Measurements from ENCODE around the gene ESRRG. TPM values are rescaled to one million over a fixed set of nuclear protein-coding genes. Genes with fewer than 3 reads are reported as not detected.

The ESRRG gene
- total RNA-seq, 1 donor, result 0.18 TPM

GRCh38 chr1:216665856-216666255 lies 57.4 kb downstream of the ESRRG start:
- no peak for TF ChIP-seq CTCF (IDR thresholded peaks at IDR 0.05; ENCODE audit: insufficient read depth, low read length)
- DNase-seq (ENCODE audit: low read depth), result no peak
- no peak overlapping the region for H3K4me3 ChIP-seq (ENCODE audit: low read depth, low read length)

- no peak for DNase-seq (ENCODE audit: low read depth)
- no peak for TF ChIP-seq CTCF (IDR thresholded peaks at IDR 0.05; ENCODE audit: insufficient read depth, low read length)
- H3K4me3 ChIP-seq (ENCODE audit: low read depth, low read length), result no peak overlapping the region
These were observed 57.8 kb downstream of the ESRRG start for GRCh38 chr1:216665406-216665805.

GRCh38 chr1:216662681-216663080 lies 60.5 kb downstream of the ESRRG start:
- H3K4me3 ChIP-seq (ENCODE audit: low read depth, low read length), result no peak overlapping the region
- no peak for TF ChIP-seq CTCF (IDR thresholded peaks at IDR 0.05; ENCODE audit: insufficient read depth, low read length)
- DNase-seq (ENCODE audit: low read depth), result no peak

- no peak for TF ChIP-seq CTCF (IDR thresholded peaks at IDR 0.05; ENCODE audit: insufficient read depth, low read length)
- no peak overlapping the region for H3K4me3 ChIP-seq (ENCODE audit: low read depth, low read length)
- DNase-seq (ENCODE audit: low read depth), result no peak
These were observed 62.7 kb downstream of the ESRRG start for GRCh38 chr1:216660561-216660960.

- no peak for DNase-seq (ENCODE audit: low read depth)
- no peak overlapping the region for H3K4me3 ChIP-seq (ENCODE audit: low read depth, low read length)
- TF ChIP-seq CTCF (IDR thresholded peaks at IDR 0.05; ENCODE audit: insufficient read depth, low read length), result no peak
These were observed 70.2 kb downstream of the ESRRG start for GRCh38 chr1:216653001-216653400.

- TF ChIP-seq CTCF (IDR thresholded peaks at IDR 0.05; ENCODE audit: insufficient read depth, low read length), result no peak
- no peak for DNase-seq (ENCODE audit: low read depth)
- no peak overlapping the region for H3K4me3 ChIP-seq (ENCODE audit: low read depth, low read length)
These were observed 71.3 kb downstream of the ESRRG start for GRCh38 chr1:216651826-216652418.

GRCh38 chr1:216643176-216643575 lies 80.1 kb downstream of the ESRRG start:
- no peak for DNase-seq (ENCODE audit: low read depth)
- no peak for TF ChIP-seq CTCF (IDR thresholded peaks at IDR 0.05; ENCODE audit: insufficient read depth, low read length)
- H3K4me3 ChIP-seq (ENCODE audit: low read depth, low read length), result no peak overlapping the region

Data from fibroblast of the aortic adventitia (primary cell).